Tibial artery (tissue), 4 donors: ENCODE data around the gene UBE2H.

Experiments used
- DNase-seq, 2 donors: peaks; one replicate each; pipeline ENCODE4 v3.0.0-alpha.2; 2019
- H3K27ac ChIP-seq, 2 donors: fragments of 200-600 bp; sonication (generic) in 1 of 2; 1 replicate in 1 of 2; 2 replicates in 1 of 2; pipeline ENCODE4 v1.5.1; 2018 to 2019; ENCODE audit warnings: mild to moderate bottlenecking in 1 of 2
- H3K27me3 ChIP-seq, 2 donors: fragments of 200-600 bp; sonication (generic) in 1 of 2; one replicate each; pipeline versions ENCODE4 v1.5.1 to v1.6.0; 2016 to 2019
- H3K36me3 ChIP-seq, 3 donors: fragments of 200-600 bp; sonication (generic) in 2 of 3; one replicate each; pipeline ENCODE4 v1.5.1; 2016 to 2019; ENCODE audit warnings: mild to moderate bottlenecking in 2 of 3
- H3K4me1 ChIP-seq, 4 donors: fragments of 200-600 bp; sonication (generic) in 2 of 4; 1 replicate in 3 of 4; 2 replicates in 1 of 4; pipeline ENCODE4 v1.5.1; 2016 to 2019
- H3K4me3 ChIP-seq, 2 donors: fragments of 200-600 bp; sonication (generic) in 1 of 2; 1 replicate in 1 of 2; 2 replicates in 1 of 2; pipeline ENCODE4 v1.5.1; 2018 to 2019; ENCODE audit warnings: mild to moderate bottlenecking in 2 of 2
- H3K9me3 ChIP-seq, 3 donors: fragments of 200-600 bp; sonication (generic) in 1 of 3; one replicate each; pipeline ENCODE4 v1.5.1; 2016 to 2019
- CTCF ChIP-seq, 2 experiments: fragments of 200-600 bp in 1 of 2; fragments of 450-650 bp in 1 of 2; IDR thresholded peaks; one replicate each; pipeline ENCODE4 v1.5.1; 2017 to 2019; ENCODE audit warnings: antibody characterized with exemption in 2 of 2, mild to moderate bottlenecking in 1 of 2, moderate library complexity in 1 of 2
- intact Hi-C: fragments of 100-400 bp; cut with DNase I; formaldehyde crosslinking; loops from one replicate; pipeline ENCODE4 v1.15.0; 2023; ENCODE audit warnings: low total_unique reads

The UBE2H gene

GRCh38 chr7:129845178-129845971 is 107.4 kb downstream of the UBE2H start:
- no peak for DNase-seq

GRCh38 chr7:129843978-129844840 is 108.6 kb downstream of the UBE2H start:
- intact Hi-C loops = no loop called here
- no peak for TF ChIP-seq CTCF (IDR thresholded peaks at IDR 0.05)
- Histone ChIP-seq H3K36me3 (no peaks in the 10 kb centered on the region), H3K4me1 (peaks cover 0 to 81% (median 41%) of the 10 kb centered on the region in 4 donors), H3K9me3 (no peaks in the 10 kb centered on the region), H3K27ac (peak overlapping the region in 1 of 2 donors; percentile 51), H3K4me3 (no peak overlapping the region), H3K27me3 (no peaks in the 10 kb centered on the region)
- DNase-seq = no peak

More at GRCh38 chr7:129845178-129845971, 107.4 kb downstream of the UBE2H start:
- Histone ChIP-seq H3K27me3 (no peaks in the 10 kb centered on the region), H3K36me3 (no peaks in the 10 kb centered on the region), H3K4me3 (no peak overlapping the region), H3K9me3 (no peaks in the 10 kb centered on the region), H3K4me1 (peaks cover 0 to 73% (median 36%) of the 10 kb centered on the region in 4 donors), H3K27ac (peak overlapping the region; percentile 19 to 51)
- intact Hi-C loops = no loop called here
- no peak for TF ChIP-seq CTCF (IDR thresholded peaks at IDR 0.05)

- DNase-seq = no peak
- H3K4me1 ChIP-seq = peaks cover 0 to 74% (median 41%) of the 10 kb centered on the region in 4 donors
- H3K4me3 ChIP-seq = no peak overlapping the region
- H3K36me3 ChIP-seq = peaks cover 2 to 7% (median 7%) of the 10 kb centered on the region in 3 donors
- H3K9me3 ChIP-seq = no peaks in the 10 kb centered on the region
- TF ChIP-seq CTCF (IDR thresholded peaks at IDR 0.05) = no peak
- H3K27me3 ChIP-seq = no peaks in the 10 kb centered on the region
- intact Hi-C loops = no loop called here
- H3K27ac ChIP-seq = no peak overlapping the region
These were observed 109.3 kb downstream of the UBE2H start for GRCh38 chr7:129843365-129843898.

GRCh38 chr7:129841465-129841864 is 111.3 kb downstream of the UBE2H start:
- no peak overlapping the region for H3K4me3 ChIP-seq
- peaks cover 0 to 55% (median 29%) of the 10 kb centered on the region in 4 donors for H3K4me1 ChIP-seq
- no peaks in the 10 kb centered on the region for H3K9me3 ChIP-seq
- no peak for TF ChIP-seq CTCF (IDR thresholded peaks at IDR 0.05)
- peaks cover 5 to 26% (median 20%) of the 10 kb centered on the region in 3 donors for H3K36me3 ChIP-seq
- H3K27me3 ChIP-seq = no peaks in the 10 kb centered on the region
- no peak for DNase-seq
- intact Hi-C loops = no loop called here
- H3K27ac ChIP-seq = no peak overlapping the region

- DNase-seq = no peak
- H3K27me3 ChIP-seq = no peaks in the 10 kb centered on the region
- H3K27ac ChIP-seq = peak overlapping the region; percentile 15 to 17
- peaks cover 5 to 26% (median 20%) of the 10 kb centered on the region in 3 donors for H3K36me3 ChIP-seq
- no peaks in the 10 kb centered on the region for H3K9me3 ChIP-seq
- no peak for TF ChIP-seq CTCF (IDR thresholded peaks at IDR 0.05)
- no peak overlapping the region for H3K4me3 ChIP-seq
- intact Hi-C loops = no loop called here
- peaks cover 0 to 50% (median 27%) of the 10 kb centered on the region in 4 donors for H3K4me1 ChIP-seq
These were observed 112.0 kb downstream of the UBE2H start for GRCh38 chr7:129840757-129841156.
